MCF 10A (cell line): ENCODE results near the gene AAGAB. TPM values are rescaled to one million over a fixed set of nuclear protein-coding genes. Genes with fewer than 3 reads are reported as not detected.
"Not testable (repeated sequence)": the region's sequence is repeated elsewhere in the genome, so short reads cannot be mapped to it uniquely, and the experiment has no call there.

Experiments
- BruUV-seq: library from RNA; stranded (reverse); fragments of 400-500 nt; replicated peaks from 2 replicates; lab custom pipeline; 2021; lab: Mats Ljungman, UMichigan
- CTCF ChIA-PET: fragments of 300-600 bp; sonication (Branson Sonifier 250); formaldehyde crosslinking; extraction: SDS; loops from one replicate; lab custom pipeline; 2021; ENCODE audit warnings: antibody characterized with exemption, inconsistent platforms; lab: Yijun Ruan, JAX
- POLR2A ChIA-PET: fragments of 300-600, 350-650 bp; sonication (Branson Sonifier 250); formaldehyde crosslinking; extraction: SDS; loops from one replicate; lab custom pipeline; 2020; ENCODE audit warnings: antibody characterized with exemption, inconsistent platforms; lab: Yijun Ruan, JAX
- DNase-seq: peaks from one replicate; pipeline ENCODE4 v3.0.0-alpha.2; 2018; ENCODE audit not compliant: unreplicated experiment
- H3K27ac Mint-ChIP-seq: one replicate; pipeline ENCODE4 v1.8.0; 2022; ENCODE audit warnings: mild to moderate bottlenecking, low read depth, mixed read lengths; ENCODE audit not compliant: unreplicated experiment
- H3K27me3 Mint-ChIP-seq: one replicate; pipeline ENCODE4 v1.8.0; 2022; ENCODE audit warnings: mixed read lengths; ENCODE audit not compliant: insufficient read depth, unreplicated experiment
- H3K36me3 Mint-ChIP-seq: one replicate; pipeline ENCODE4 v1.8.0; 2022; ENCODE audit warnings: mild to moderate bottlenecking, moderate library complexity, mixed read lengths; ENCODE audit not compliant: insufficient read depth, unreplicated experiment
- H3K4me1 Mint-ChIP-seq: one replicate; pipeline ENCODE4 v1.8.0; 2022; ENCODE audit warnings: mixed read lengths; ENCODE audit not compliant: insufficient read depth, unreplicated experiment
- H3K4me3 Mint-ChIP-seq: one replicate; pipeline ENCODE4 v1.8.0; 2022; ENCODE audit warnings: mild to moderate bottlenecking, moderate library complexity, mixed read lengths; ENCODE audit not compliant: unreplicated experiment
- H3K9me3 Mint-ChIP-seq: one replicate; pipeline ENCODE4 v1.8.0; 2022; ENCODE audit warnings: mixed read lengths; ENCODE audit not compliant: unreplicated experiment
- CTCF ChIP-seq: fragments of 200-600 bp; IDR thresholded peaks from one replicate; pipeline ENCODE4 v1.8.0; 2022; ENCODE audit warnings: antibody characterized with exemption, mild to moderate bottlenecking; ENCODE audit not compliant: unreplicated experiment
- intact Hi-C: fragments of 100-400 bp; cut with micrococcal nuclease; formaldehyde crosslinking; loops from 2 replicates; pipeline ENCODE4 v1.14.1; 2022
- total RNA-seq: library from RNA; stranded (reverse); gene quantifications from 2 replicates; pipeline ENCODE4 v1.2.3, GENCODE V29; 2022

The AAGAB gene
- total RNA-seq, 1 experiment from 2014 or later = 52.7 TPM

GRCh38 chr15:67259379-67259778, 4.9 kb upstream of the AAGAB start:
- ChIA-PET CTCF (interaction anchor here (0.6 kb wide), 1 partner anchor 39 kb away, joined by 3 read pairs; no protein-coding TSS in a partner anchor), POLR2A (interaction anchor here (0.6 kb wide), 1 partner anchor 225 kb away, joined by 3 read pairs; no protein-coding TSS in a partner anchor)
- H3K27ac Mint-ChIP-seq = no peak overlapping the region
- H3K4me1 Mint-ChIP-seq = no peaks in the 10 kb centered on the region
- no peaks in the 10 kb centered on the region for H3K27me3 Mint-ChIP-seq
- H3K9me3 Mint-ChIP-seq = no peaks in the 10 kb centered on the region
- intact Hi-C loops = no loop called here
- DNase-seq = no peak
- no peak overlapping the region for H3K4me3 Mint-ChIP-seq
- no peaks in the 10 kb centered on the region for H3K36me3 Mint-ChIP-seq
- TF ChIP-seq CTCF = no peak
- BruUV-seq = no TSS peak

GRCh38 chr15:67258412-67258811, 4.0 kb upstream of the AAGAB start:
- H3K4me3 Mint-ChIP-seq, BruUV-seq, H3K9me3 Mint-ChIP-seq, H3K4me1 Mint-ChIP-seq, CTCF ChIA-PET, H3K27ac Mint-ChIP-seq, intact Hi-C loops, DNase-seq, H3K36me3 Mint-ChIP-seq, H3K27me3 Mint-ChIP-seq: not testable (repeated sequence)
- POLR2A ChIA-PET = interaction anchor here (0.7 kb wide), 1 partner anchor 905 kb away, joined by 3 read pairs; no protein-coding TSS in a partner anchor

DNA sequence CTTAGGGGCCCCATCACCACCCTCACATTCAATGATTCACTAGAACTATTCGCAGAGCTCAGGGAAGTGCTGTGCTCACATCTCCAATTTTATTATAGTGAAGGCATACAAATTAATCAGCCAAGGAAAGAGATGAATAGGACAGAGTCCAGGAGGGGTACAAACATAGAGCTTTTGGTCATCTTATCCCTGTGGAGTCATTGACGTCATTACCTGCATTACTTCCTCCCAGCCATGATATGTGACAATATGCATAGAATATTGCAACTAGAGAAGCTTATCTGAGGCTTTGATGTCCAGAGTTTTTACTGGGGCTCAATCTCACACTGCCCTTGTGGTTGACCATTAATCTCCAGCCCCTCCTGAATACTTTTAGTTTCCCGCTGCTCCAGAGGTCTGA, 1.6 kb upstream of the AAGAB start:
- CTCF ChIA-PET = interaction anchor here (0.9 to 1.8 kb wide), 4 partner anchors 16 to 310 kb away, joined by 3 to 7 read pairs (median 5); no protein-coding TSS in a partner anchor
- BruUV-seq = no TSS peak
- DNase-seq = no peak
- POLR2A ChIA-PET = interaction anchor here (1.1 to 3.9 kb wide), 4 partner anchors 9 to 1001 kb away, joined by 3 to 42 read pairs (median 12); no protein-coding TSS in a partner anchor
- Mint-ChIP-seq H3K9me3 (no peaks in the 10 kb centered on the region), H3K4me3 (peak overlapping the region; percentile 28), H3K4me1 (peaks cover 19% of the 10 kb centered on the region), H3K27me3 (no peaks in the 10 kb centered on the region), H3K27ac (no peak overlapping the region), H3K36me3 (no peaks in the 10 kb centered on the region)
- intact Hi-C loops = no loop called here
- no peak for TF ChIP-seq CTCF

GRCh38 chr15:67253549-67254237, 768 bp downstream of the AAGAB start:
- ChIA-PET CTCF (interaction anchor here (1.0 kb wide), 1 partner anchor 307 kb away, joined by 3 read pairs; no protein-coding TSS in a partner anchor), POLR2A (interaction anchor here (0.6 to 3.9 kb wide), 20 partner anchors 8 to 370 kb away, joined by 3 to 42 read pairs (median 4); no protein-coding TSS in a partner anchor)
- no peaks in the 10 kb centered on the region for H3K27me3 Mint-ChIP-seq
- H3K36me3 Mint-ChIP-seq = no peaks in the 10 kb centered on the region
- intact Hi-C loops = loop anchor here (5.0 kb wide), 1 partner anchor 186 kb away; the partner anchor contains the start of gene SMAD3
- no peak for TF ChIP-seq CTCF
- no peaks in the 10 kb centered on the region for H3K9me3 Mint-ChIP-seq
- TSS peak; percentile 53 for BruUV-seq
- peaks cover 19% of the 10 kb centered on the region for H3K4me1 Mint-ChIP-seq
- peak overlapping the region; percentile 99 for H3K27ac Mint-ChIP-seq
- peak; percentile 44 for DNase-seq
- H3K4me3 Mint-ChIP-seq = peak overlapping the region; percentile 97
